NCI-H2196 treated with DMSO at 0.1 percent for 48 hours (cell line): ENCODE data around the gene CFAP161.

Source experiments
- DNase-seq: peaks from one replicate; lab custom pipeline; 2025; ENCODE audit not compliant: unreplicated experiment; lab: John Stamatoyannopoulos, UW

CFAP161 gene

GRCh38 chr15:81182031-81182755 lies 48.1 kb downstream of the CFAP161 start:
- no peak for DNase-seq

- DNase-seq, result no peak
These were observed 48.8 kb downstream of the CFAP161 start for GRCh38 chr15:81182756-81183438.

DNA sequence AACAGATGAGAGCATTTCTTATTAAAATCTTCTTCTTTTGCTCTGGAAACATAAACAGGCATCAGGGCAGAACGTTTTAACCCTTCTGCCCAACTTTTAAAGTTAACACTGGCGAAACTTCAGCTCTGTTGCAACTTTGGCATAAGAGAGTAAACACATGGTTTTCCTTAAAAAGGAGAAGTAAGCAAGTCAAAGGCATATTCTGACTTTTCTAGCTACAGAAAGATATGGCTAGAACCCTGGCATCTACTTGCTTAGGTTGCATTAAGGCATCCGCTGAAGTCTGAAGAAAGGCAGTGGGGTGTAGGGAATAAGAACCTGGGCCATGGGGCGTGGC lies 49.3 kb downstream of the CFAP161 start:
- DNase-seq, result no peak

DNA sequence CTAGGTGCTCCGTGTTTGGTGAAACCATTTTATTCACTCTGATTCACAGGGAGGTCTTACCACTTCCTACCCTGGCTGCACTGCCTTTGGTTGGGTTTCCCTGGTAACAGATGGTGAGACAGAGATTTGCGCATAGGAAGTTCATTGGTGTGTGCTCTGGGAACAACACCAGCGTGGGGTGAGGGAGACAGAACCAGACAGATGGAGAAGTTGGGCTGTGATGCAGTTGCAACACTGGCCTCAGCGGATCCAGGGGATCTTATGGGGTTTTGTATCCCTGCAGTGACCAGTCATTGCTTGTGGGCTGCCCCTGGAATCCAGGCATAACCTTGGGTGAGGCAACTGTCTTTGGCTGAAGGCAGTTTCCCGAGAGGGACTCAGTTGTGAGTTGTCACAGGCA lies 50.1 kb downstream of the CFAP161 start:
- DNase-seq, result no peak

- DNase-seq, result no peak
These were observed 51.7 kb downstream of the CFAP161 start for GRCh38 chr15:81185631-81186295.

DNA sequence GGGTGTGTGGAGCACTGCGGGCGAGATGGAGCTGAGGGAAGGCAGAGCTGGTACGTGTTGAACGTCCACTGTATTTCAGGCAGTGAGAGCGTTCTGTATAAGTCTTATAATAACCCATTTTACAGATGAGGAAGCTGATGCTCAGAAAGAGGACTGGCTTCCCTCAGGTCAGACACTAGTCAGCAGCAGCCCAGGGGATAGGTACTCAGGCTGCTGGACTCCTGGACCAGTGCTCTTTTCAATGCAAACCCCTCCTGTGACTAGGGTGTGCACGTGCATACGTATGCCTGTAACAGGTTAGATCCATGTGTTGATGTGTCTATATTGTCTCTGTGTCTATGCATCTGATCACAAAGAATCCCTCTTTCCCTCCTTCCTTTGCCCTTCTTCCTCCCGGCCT lies 54.3 kb downstream of the CFAP161 start:
- no peak for DNase-seq

DNA sequence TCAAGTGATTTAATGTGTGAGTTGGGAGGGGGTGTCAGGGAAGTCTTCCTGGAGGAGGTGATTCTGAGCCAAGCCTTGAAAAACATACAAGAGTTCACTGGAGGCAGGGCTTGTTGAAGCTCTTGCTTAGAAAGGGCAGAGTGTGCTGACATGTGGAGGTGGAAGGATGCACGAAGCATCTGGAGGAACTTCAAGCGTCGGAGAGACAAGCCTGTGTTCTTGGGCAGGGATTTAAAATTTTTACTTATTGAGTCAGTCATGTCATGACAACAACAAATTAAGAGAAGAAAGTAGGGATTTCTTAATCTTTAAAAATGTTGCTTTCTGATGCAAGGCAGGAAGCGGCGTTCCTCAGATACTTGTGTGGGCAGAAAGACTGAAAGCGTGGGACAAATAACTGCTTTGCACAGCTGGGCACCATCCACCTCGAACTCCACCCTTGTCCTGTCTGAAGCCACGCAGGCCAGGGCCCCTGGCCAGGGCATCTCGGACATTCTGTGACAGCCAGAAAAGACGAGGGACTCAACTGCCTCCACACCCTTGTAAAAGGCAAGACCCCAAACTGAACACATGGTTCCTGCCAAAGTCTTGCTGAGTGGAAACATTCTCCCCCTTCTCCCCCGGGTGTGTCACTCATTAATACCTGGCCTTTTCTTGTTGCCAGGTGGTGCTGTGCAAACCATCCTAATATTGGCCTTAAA lies 55.7 kb downstream of the CFAP161 start:
- DNase-seq, result no peak

DNA sequence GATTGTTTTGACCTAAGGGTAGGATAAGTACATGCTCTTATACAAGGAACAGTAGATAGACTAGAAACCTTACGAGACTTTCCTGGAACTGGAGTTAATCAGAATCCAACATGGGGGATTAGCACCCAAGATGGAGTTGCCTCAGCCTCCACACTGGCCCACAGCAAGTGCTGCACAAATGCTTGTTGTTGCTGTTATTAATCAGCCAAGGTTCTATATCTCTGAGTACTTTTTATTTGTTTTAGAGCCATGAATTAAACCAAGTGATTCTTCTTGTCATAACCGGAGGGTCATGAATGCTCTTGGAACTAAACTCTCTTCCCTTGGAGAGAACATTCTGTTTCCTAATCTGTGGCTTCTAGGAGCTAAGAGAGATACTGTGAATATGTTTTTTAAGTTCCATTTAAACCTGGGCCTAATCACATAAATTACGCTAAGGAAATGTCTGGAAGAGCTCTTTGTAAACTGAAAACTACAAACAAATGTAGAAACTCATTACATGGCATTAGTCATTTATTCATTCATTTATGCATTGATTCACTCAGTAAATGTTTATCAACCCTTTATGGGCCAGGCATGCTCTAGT lies 56.9 kb downstream of the CFAP161 start:
- no peak for DNase-seq

DNA sequence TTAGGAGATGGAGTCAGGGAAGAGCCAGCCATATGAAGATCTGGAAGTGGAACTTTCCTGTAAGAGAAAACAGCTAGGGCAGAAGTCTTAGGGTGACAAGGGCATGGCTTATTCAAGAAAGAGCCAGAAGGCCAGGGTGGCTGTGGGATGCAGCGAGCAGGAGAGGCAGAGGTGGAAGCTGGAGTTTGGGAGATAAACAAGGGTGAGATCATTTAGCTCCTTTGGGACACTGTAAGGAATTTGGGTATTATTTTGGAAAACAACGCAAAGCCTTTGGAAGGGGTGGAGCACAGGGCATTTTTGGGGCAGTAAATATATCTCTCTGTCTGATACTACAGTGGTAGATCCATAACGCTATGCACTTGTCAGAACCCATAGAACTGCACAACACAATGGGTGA lies 57.6 kb downstream of the CFAP161 start:
- DNase-seq, result no peak

- peak; percentile 0 for DNase-seq
These were observed 60.7 kb downstream of the CFAP161 start for GRCh38 chr15:81194723-81195122.

- no peak for DNase-seq
These were observed 61.3 kb downstream of the CFAP161 start for GRCh38 chr15:81195339-81195864.

GRCh38 chr15:81196576-81197254 lies 62.6 kb downstream of the CFAP161 start, which contains the start of gene IL16:
TSS of gene IL16 (plus strand) at chr15:81196879. CDS start at chr15:81225400, 28,521 bp downstream.
- no peak for DNase-seq

DNA sequence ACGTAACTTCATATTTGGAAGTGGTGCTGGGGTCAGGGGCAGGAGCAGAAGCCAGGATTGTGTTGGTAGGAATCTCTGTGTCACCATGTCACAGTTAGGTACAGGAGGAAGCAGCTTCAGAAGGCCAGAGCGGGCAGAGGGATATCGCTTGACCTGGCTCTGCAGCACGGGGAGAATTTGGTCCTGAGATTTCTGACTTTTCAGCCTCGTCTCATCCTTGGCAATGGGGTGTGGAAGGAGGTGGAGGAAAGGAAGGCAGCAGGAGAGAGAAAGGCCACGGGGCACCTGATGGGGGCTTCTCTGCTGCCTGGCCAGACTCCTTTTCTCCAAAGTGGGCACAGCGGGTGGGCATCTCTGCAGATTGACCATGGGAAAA lies 63.2 kb downstream of the CFAP161 start:
- no peak for DNase-seq

DNA sequence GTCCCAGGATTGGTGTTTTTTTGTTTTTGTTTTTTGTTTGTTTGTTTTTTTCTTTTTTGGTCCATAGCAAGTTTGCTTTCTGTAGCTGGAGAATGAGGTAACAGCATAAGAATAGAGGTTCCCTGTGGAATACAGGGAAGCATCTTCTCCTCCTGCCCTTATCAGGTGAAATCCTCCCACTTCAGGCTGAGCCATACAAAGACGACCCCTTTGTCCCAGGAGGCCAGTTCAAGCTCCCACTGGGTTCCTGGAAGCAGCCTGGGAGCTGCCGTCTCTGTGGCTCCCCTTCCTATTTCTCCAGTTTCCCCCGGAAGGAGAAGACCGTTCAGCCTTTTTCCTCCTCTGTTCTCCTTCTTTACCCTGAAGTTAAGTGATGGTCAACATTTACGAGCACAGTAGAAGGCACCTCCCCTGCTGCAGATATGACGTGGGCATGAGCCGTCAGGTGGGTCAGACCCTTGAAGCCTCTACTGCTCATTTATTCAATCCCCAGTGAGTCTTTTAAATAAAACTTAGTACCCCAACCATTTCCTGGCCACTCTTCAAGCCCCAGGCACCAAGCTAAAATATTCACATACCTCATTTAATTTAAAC lies 63.7 kb downstream of the CFAP161 start:
- DNase-seq, result no peak
